ENCODE measurements around the gene SKAP2. TPM values are rescaled to one million over a fixed set of nuclear protein-coding genes. Genes with fewer than 3 reads are reported as not detected.

Gene SKAP2
- polyA plus RNA-seq, 1 donor (not counting 4 experiments of a cell fraction or from before 2014, with no cell fraction given): 15.0 TPM

DNA sequence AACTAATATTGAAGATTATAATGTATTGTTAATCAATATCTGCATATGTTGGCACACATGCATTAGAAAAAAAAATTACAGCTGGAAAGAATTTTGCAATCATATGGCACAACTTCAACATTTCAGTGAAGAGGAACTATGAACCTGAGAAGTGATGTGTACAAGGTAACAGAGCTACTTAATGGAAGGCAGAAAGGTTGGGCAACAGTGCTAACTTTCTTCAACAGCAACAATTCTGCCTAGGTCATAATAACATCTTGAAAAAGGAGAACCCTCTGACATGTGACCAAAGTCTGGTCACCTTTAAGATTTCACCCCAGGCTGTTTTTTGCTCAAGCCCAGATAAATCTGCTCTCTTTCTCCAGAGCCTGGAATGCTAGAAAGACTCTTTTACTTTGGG is 47.9 kb upstream of the SKAP2 start:
- H3K4me1 ChIP-seq (ENCODE audit: control insufficient read depth, extremely low read depth, insufficient read depth, low read length): peaks cover 13% of the 10 kb centered on the region
- no peaks in the 10 kb centered on the region for H3K9me3 ChIP-seq (ENCODE audit: control insufficient read depth, low read depth, low read length)
- no peaks in the 10 kb centered on the region for H3K27me3 ChIP-seq (ENCODE audit: control insufficient read depth, extremely low read depth, insufficient read depth, low read length)
- no peak overlapping the region for H3K27ac ChIP-seq (ENCODE audit: control insufficient read depth, insufficient read depth, low read length)
- FAIRE-seq (no peak), DNase-seq (ENCODE audit: low read depth, low spot score) (no peak)
- H3K36me3 ChIP-seq (ENCODE audit: control insufficient read depth in 2 of 2, extremely low read depth in 1 of 2, insufficient read depth in 2 of 2, low read length in 2 of 2): no peaks in the 10 kb centered on the region
- TF ChIP-seq, protein P1, sequence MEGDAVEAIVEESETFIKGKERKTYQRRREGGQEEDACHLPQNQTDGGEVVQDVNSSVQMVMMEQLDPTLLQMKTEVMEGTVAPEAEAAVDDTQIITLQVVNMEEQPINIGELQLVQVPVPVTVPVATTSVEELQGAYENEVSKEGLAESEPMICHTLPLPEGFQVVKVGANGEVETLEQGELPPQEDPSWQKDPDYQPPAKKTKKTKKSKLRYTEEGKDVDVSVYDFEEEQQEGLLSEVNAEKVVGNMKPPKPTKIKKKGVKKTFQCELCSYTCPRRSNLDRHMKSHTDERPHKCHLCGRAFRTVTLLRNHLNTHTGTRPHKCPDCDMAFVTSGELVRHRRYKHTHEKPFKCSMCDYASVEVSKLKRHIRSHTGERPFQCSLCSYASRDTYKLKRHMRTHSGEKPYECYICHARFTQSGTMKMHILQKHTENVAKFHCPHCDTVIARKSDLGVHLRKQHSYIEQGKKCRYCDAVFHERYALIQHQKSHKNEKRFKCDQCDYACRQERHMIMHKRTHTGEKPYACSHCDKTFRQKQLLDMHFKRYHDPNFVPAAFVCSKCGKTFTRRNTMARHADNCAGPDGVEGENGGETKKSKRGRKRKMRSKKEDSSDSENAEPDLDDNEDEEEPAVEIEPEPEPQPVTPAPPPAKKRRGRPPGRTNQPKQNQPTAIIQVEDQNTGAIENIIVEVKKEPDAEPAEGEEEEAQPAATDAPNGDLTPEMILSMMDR (optimal IDR thresholded peaks at IDR 0.05 in 1 of 3, IDR thresholded peaks at IDR 0.05 in 1 of 3, conservative IDR thresholded peaks at IDR 0.05 in 1 of 3; ENCODE audit: extremely low read depth in 1 of 3, insufficient read depth in 2 of 3, low read length in 3 of 3): no peak
- no peak for TF ChIP-seq EZH2 (IDR thresholded peaks at IDR 0.05; ENCODE audit: low read length)
- H4K20me1 ChIP-seq (ENCODE audit: control insufficient read depth, extremely low read depth, insufficient read depth, low read length): no peaks in the 10 kb centered on the region
- no peak overlapping the region for H3K9ac ChIP-seq (ENCODE audit: control insufficient read depth, extremely low read depth, insufficient read depth, low read length)
- H2AFZ ChIP-seq (ENCODE audit: control insufficient read depth, low read length): no peak overlapping the region
- H3K79me2 ChIP-seq (ENCODE audit: control insufficient read depth, insufficient read depth, low read length): no peaks in the 10 kb centered on the region
- H3K4me2 ChIP-seq (ENCODE audit: control insufficient read depth, extremely low read depth, insufficient read depth, low read depth, low read length): no peak overlapping the region
- H3K9me1 ChIP-seq (ENCODE audit: control insufficient read depth, extremely low read depth, insufficient read depth, low read length): no peaks in the 10 kb centered on the region
- H3K4me3 ChIP-seq (ENCODE audit: control insufficient read depth in 2 of 3, extremely low read depth in 1 of 3, insufficient read depth in 2 of 3, low read depth in 1 of 3, low read length in 3 of 3): no peak overlapping the region
- dilution Hi-C loops (cut with MboI; ENCODE audit: extremely low pct_ligation_motif_present, low sequenced_read_pairs): no loop called here

DNA sequence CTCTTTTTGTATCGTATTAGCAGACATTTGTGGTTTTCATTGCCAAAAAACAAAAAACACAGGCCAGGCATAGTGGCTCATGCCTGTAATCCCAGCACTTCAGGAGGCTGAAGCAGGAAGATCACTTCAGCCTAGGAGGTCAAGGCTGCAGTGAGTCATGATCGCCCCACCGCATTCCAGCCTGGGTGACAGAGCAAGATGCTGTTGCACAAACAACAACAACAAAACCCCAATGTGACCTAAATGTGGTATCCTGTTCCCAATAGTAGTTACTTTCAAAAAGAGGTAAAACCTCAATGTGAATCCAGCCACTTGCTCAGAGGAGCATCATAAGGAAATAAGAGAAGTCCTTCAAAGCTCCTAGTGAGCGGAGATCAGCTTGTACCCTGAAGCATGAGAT is 45.8 kb upstream of the SKAP2 start:
- H4K20me1 ChIP-seq (ENCODE audit: control insufficient read depth, extremely low read depth, insufficient read depth, low read length): no peaks in the 10 kb centered on the region
- no peaks in the 10 kb centered on the region for H3K9me3 ChIP-seq (ENCODE audit: control insufficient read depth, low read depth, low read length)
- peaks cover 13% of the 10 kb centered on the region for H3K4me1 ChIP-seq (ENCODE audit: control insufficient read depth, extremely low read depth, insufficient read depth, low read length)
- no peak overlapping the region for H3K9ac ChIP-seq (ENCODE audit: control insufficient read depth, extremely low read depth, insufficient read depth, low read length)
- dilution Hi-C loops (cut with MboI; ENCODE audit: extremely low pct_ligation_motif_present, low sequenced_read_pairs): no loop called here
- no peak overlapping the region for H3K27ac ChIP-seq (ENCODE audit: control insufficient read depth, insufficient read depth, low read length)
- FAIRE-seq (peak; percentile 76), DNase-seq (ENCODE audit: low read depth, low spot score) (no peak)
- H3K9me1 ChIP-seq (ENCODE audit: control insufficient read depth, extremely low read depth, insufficient read depth, low read length): no peaks in the 10 kb centered on the region
- no peak overlapping the region for H3K4me3 ChIP-seq (ENCODE audit: control insufficient read depth in 2 of 3, extremely low read depth in 1 of 3, insufficient read depth in 2 of 3, low read depth in 1 of 3, low read length in 3 of 3)
- no peaks in the 10 kb centered on the region for H3K27me3 ChIP-seq (ENCODE audit: control insufficient read depth, extremely low read depth, insufficient read depth, low read length)
- no peaks in the 10 kb centered on the region for H3K36me3 ChIP-seq (ENCODE audit: control insufficient read depth in 2 of 2, extremely low read depth in 1 of 2, insufficient read depth in 2 of 2, low read length in 2 of 2)
- H3K79me2 ChIP-seq (ENCODE audit: control insufficient read depth, insufficient read depth, low read length): no peaks in the 10 kb centered on the region
- H3K4me2 ChIP-seq (ENCODE audit: control insufficient read depth, extremely low read depth, insufficient read depth, low read depth, low read length): no peak overlapping the region
- TF ChIP-seq, protein P1 (optimal IDR thresholded peaks at IDR 0.05 in 1 of 3, IDR thresholded peaks at IDR 0.05 in 1 of 3, conservative IDR thresholded peaks at IDR 0.05 in 1 of 3; ENCODE audit: extremely low read depth in 1 of 3, insufficient read depth in 2 of 3, low read length in 3 of 3): no peak
- no peak for TF ChIP-seq EZH2 (IDR thresholded peaks at IDR 0.05; ENCODE audit: low read length)
- no peak overlapping the region for H2AFZ ChIP-seq (ENCODE audit: control insufficient read depth, low read length)

Data from keratinocyte (primary cell).